SK-N-SH treated with all-trans-retinoic acid at 6 μM for 48 hours (cell line): ENCODE measurements around the gene PHF2.

ENCODE experiments used
- ISL1 ChIP-seq: fragments of 250-450 bp; sonication (Bioruptor Pico); IDR thresholded peaks from 2 replicates; pipeline ENCODE4 v2.1.2; 2022; ENCODE audit warnings: mild to moderate bottlenecking, moderate library complexity
- TCF4 ChIP-seq: fragments of 250-450 bp; sonication (Bioruptor Pico); IDR thresholded peaks from 2 replicates; pipeline ENCODE4 v1.8.0; 2021; ENCODE audit warnings: mild to moderate bottlenecking, moderate library complexity, borderline replicate concordance
- ZFP30 ChIP-seq: fragments of 450-650 bp; formaldehyde crosslinking; IDR thresholded peaks from 2 replicates; pipeline ENCODE4 v1.5.0; 2022; ENCODE audit warnings: mild to moderate bottlenecking, moderate library complexity
- ZNF565 ChIP-seq: fragments of 450-650 bp; formaldehyde crosslinking; conservative IDR thresholded peaks from 2 replicates; pipeline ENCODE4 v1.5.0; 2020; ENCODE audit warnings: low read depth, mild to moderate bottlenecking, moderate library complexity

DNA sequence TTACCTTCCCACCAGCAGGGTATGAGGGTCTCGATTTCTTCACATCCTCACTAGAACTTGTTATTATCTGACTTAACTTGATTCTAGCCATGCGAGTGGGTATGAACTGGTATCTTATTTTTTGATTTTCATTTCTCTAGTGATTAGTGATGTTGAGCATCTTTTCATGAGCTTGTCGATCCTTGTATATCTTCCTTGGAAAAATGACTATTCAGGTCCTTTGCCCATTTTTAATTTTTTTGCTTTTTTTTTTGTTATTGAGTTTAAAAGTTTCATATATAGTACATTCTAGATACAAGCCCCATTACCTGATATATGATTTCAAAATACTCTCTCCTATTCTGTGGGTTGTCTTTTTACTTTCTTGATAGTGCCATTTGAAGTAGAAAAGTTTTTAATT lies 61.5 kb downstream of the PHF2 start:
- TF ChIP-seq ISL1 (CRISPR knock-in tag) (no peak), ZNF565 (no peak), TCF4 (CRISPR knock-in tag) (no peak), ZFP30 (no peak)
